GM19328 (cell line): ENCODE results near the gene TOP2B.

Experiments used
- ATAC-seq: cut with Tn5 transposase; IDR thresholded peaks from one replicate; pipeline ENCODE4 v1.9.1; 2021; ENCODE audit warnings: mild to moderate bottlenecking, moderate library complexity; ENCODE audit not compliant: unreplicated experiment

TOP2B gene

DNA sequence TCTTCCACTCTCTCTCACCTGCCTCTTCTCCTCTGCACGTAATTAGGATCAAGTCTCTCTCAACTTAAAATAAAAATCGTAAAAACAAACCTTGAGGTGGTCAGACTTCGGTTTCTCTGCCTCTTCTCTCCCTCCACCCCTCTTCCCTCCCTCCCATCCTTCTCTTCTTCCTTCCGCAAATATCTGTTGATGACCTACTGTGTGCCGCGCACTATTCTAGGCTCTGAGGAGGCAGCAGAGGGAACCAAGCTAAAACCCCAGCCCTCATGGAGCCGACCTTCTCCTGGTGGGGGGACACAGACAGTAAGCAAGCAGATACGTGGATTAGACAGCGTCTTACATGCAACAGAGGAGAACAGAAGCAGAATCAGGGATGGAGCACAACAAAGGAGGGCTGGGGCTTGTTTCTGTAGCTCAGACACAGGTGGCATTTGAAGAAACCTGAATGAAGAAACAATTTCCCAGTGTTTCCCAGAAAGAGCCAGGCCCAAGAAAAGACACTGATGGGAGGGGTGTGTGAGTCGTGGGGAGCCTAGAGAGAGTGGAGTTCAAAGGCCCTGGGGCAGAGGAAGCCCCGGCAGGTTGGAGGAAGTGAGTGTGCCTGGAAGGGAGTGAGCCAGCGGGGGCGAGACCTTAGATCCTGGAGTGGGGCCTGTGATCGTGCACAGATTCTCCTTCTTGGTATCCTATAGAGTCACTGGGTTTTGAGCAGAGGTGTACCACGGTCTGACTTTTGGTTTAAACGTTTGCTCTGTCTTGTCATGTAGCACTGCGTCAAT is 80.5 kb downstream of the TOP2B start:
- ATAC-seq, result no peak

GRCh38 chr3:25583343-25583742 is 81.4 kb downstream of the TOP2B start:
- ATAC-seq, result no peak

DNA sequence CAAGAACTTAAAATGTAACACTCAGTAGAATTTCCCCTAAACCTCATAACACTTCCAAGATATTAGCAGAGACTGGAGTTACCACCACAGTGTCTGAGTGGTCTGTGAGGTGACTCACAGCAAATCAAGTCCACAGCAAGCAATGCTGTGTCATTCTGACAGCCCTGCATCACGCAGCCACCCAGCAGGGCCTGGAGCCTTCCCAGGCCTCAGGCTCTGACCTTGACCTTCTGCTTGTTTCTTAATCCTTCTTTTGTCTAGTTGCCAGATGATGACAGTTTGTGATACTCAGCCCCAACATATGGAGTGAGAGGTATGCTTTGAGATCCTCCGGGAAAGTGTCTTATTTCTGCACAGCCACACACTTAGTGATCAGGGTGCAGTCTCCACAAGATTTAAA is 82.5 kb downstream of the TOP2B start:
- no peak for ATAC-seq

DNA sequence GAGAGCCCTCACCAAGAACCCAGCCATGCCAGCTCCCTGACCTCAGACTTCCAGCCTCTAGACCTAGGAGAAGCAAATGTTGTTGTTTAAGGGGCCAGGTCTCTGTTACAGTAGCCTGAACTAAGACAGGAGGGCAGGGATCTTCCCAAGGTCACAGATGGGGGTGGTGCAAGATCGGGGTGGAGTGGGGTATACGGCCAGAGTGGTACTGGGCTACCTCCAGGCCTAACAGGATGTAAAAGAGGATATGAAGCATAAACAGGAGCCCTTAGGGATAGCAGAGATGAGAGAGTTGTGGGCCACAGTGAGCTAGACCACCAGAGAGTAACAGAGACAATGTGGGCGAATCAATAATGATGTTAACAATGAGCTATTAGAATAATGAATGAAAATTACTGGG is 82.9 kb downstream of the TOP2B start:
- no peak for ATAC-seq

DNA sequence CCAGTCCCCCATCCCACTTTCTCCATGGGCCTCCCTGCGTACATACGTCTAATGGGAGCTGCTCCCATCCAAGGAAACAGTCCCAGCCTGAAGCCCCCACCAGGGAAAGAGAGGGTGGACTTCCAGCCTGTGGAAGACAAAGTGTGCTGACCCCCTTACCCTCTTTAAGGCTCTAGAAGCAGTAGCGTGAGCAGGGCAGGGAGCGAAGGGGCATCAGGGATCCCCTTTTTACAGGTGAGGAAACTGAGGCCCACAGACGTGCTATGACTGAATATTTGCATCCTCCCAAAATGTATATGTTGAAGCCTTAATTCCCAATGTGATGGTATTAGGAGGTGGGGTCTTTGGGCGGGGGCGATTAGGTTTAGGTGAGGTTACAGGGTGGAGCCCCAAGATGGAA is 83.4 kb downstream of the TOP2B start:
- ATAC-seq, result no peak

DNA sequence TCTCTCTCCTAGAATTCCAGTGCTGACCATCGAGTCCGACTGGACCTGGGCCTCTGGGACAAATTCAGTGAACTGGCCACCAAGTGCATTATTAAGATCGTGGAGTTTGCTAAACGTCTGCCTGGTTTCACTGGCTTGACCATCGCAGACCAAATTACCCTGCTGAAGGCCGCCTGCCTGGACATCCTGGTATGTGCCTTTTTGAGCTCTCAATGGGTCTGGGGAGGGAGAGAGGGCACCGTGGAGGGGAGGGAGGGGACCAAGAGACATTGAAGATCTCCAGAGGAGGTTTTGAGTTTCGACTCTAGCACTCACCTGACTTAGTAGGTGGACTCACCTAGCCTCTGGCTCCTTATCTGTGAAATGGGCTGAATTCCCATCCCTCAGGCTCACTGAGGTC is 84.2 kb downstream of the TOP2B start:
- no peak for ATAC-seq

GRCh38 chr3:25578059-25578458 is 86.6 kb downstream of the TOP2B start:
- ATAC-seq, result no peak

DNA sequence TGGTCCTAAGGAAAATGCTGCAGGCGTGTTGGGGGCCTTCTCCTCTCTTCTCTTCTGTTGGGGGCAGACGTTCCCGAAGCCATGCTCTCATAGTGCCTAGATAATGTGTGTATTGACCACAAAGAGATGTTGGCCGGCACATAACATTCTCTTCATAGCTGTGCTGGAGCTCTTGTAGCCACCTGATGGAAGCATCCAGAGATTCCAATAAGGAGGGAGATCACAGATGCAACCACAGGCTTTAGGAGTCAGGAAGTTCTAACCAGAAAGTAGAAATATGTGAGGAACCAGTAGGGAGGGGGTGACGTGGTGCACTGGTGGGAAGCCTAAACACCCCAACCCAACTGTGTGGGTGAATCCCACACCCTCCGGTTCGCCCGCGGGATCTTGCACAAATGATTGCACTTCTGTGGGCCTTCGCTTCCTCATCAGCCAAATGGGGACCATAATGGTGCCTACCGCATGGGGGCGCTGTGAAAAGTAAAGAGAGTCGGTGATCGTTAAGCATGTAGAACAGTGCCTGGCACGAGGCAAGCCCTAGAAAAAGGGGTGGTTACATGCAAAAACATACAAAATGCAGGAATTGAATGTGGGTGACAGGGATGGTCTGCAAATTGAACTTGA is 87.8 kb downstream of the TOP2B start:
- no peak for ATAC-seq

DNA sequence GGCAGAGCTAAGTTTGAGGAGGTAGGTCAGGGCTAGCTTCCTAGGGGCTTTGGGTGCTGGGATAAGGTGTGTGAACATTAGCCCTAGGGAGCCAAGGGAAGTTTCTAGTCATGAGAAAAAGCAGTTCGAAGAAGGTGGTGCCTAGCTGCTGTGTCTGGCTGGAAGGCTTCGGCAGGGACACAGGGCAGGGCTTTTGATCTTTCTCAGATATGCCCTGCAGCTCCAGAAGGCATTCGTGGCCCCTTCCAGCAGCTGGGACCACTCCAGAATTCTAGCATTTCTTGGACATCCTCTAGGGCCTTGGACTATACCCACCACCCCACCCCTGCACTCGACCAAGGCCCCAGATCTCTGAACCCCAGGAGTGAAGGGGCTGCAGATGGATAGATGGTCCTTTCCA is 88.6 kb downstream of the TOP2B start:
- ATAC-seq, result no peak

DNA sequence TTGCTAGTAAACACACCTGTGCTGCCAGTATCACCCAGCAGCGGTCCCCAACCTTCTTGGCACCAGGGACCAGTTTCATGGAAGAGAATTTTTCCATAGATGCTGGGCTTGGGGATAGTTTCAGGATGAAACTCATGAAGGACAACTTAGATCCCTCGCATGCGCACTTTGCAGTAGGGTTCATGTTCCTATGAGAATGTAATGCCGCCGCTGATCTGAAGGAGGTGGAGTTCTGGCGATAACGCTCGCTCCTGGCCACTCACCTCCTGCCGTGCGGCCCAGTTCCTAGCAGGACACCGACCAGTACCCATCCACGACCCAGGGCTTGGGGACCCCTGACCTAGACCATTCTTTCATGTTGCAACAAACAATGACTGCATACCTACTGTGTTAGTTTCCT is 89.7 kb downstream of the TOP2B start:
- ATAC-seq, result no peak

DNA sequence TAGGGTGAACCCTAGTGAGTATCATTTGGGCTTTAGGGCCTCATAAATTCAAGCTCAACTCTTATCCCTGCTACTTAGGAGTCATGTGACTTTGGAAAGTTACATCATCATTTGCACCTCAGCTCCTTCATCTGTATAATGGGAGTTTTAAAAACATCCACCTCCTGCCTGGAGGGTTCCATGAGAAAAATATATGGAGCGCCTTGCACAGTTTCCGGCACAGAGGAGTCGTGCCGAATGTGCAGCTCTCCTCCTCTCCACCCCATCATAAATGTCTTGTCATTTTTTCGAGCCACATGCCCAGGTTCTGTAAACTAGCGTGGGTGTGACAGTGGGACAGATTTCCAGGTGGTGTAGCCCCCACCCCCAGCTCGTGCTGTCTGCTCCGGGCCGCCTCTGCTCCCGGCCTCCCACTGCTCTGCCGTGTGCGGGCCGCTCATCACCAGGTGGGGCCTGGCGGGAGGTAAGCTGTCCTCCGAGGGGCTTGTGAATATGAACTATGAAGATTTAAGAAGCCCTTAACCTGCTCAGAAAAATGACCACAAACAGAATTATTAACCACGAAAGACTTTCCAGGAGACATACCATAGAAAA is 90.4 kb downstream of the TOP2B start:
- ATAC-seq, result no peak

- ATAC-seq, result no peak
Observed at GRCh38 chr3:25573386-25574171, 91.1 kb downstream of the TOP2B start.

- ATAC-seq, result no peak
Observed at GRCh38 chr3:25572919-25573385, 91.8 kb downstream of the TOP2B start.

DNA sequence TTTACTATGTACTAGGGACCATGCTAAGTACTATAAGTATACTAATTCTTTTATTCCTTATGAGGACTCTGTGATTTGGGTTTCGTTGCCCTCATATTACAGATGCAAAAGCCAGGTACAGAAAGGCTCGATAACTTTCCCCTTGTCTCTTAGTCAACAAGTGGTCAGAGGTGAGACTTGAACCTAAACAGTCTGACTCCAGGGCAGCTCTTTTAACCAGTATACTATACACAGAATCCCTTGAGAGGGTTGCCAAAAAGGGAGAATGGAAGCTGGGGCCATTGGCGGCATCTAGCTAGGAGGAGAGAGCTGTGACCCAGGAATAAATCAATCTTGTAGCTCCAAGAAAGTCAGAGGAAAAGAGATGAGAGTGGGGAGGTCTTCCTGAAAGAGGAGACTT is 92.4 kb downstream of the TOP2B start:
- no peak for ATAC-seq

GRCh38 chr3:25571285-25571684 is 93.4 kb downstream of the TOP2B start:
- no peak for ATAC-seq

DNA sequence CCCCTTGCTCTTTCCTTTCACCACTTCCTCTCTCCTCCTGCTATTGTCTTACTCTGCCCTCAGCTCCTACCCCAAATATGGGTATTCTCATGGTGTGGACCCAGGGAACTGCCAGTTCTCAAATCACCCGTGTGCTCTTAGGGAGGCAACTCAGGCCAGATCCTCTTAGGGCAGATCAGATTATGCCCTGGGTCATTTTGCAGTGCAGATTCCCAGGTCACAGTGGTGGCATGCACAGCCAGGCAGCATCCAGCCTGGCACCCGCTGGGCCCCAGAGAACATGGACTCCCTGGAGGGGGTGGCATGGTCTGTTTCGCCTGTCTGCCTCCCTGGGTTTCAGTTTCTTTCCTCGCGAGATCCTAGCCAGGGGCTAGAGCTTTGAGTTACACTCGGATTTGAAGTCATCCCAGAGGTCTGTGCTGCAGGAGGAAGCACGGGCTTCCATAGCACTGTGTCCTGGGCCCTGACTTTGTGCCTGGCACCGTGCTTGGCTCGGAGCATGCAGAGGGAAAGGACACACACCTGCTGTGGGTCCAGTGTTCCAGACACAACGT is 96.1 kb downstream of the TOP2B start:
- no peak for ATAC-seq

DNA sequence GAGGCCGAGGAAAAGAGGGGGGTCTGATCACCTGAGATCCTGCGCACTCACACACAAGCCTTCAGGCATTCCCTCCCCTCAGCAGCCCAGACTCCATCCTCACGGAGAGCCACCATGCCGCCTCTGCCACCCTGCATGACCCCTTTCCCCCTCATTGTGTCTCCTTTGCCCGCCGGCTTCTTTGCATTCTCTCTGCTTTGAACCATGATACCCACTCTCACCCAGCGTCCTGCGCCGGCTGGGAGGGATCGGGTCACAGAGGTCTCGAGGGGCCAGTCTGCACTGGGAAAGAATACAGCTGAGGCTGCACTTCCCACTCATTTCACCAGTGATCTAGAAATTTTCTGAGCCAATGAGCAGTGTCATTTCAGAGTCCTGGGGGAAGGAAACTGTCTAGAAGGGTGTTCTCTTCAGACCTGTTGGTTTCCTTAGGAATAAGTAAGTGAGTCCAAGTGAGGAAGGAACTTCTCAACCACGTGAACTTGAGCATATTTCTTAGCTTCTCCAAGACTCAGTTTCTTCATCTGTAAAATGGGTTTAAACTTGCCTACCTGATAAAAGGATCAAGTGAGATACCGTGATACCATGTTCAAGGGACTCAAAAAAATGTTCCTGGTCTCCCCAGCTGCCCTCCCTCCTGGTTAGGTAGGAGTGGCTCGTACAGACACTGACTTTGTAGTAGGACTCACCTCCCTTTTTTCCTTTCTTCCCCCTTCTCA is 96.7 kb downstream of the TOP2B start:
- no peak for ATAC-seq

GRCh38 chr3:25567388-25567787 is 97.3 kb downstream of the TOP2B start:
- ATAC-seq, result no peak

DNA sequence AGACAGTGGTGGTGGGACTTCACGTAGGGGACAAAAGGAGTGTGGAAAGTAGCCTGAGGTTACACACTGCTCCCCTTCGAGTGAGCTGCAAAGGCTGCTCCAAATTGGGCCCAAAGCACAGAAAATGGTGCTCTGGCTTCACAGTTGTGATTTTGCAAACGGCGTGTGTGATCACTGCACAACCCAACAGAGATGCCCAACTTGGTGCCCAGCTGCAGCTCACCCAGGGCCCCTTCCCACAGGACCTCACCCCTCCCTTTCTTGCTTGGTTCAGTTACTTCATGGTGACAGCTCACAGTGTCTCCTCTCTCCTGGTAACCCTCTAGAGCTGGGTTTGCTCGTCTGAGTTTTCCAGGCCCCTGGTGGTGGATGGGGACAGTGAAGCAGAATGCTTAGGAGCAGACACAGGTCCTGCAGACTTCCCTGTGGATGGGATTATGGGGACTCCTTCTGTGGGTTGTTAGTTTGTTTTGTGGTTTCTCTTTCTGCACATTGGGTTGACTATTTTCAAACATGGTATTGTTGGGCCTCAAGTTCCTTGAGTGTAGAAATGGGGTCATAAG is 98.3 kb downstream of the TOP2B start:
- ATAC-seq, result no peak

DNA sequence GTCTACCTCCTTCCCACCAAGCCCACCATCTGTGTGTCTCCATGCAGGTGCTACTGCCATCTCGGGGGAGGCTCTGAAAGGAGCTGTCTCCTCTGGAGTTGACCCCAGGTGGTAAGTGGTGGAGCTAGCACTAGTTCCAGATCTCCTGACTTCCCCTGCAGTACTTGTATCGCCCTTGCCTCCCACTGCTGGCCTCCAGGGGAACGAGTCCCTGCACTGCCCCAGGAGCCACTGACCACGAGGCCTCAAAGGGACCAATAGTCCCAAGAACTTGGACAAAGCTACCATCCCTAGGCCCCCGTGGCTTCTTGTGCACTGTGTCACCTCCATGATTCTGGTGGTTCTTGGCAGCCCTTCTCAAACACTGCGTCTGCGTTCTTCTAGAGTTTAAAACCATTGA is 98.9 kb downstream of the TOP2B start:
- no peak for ATAC-seq
